ENCODE measurements around the gene EFCAB12. TPM values are rescaled to one million over a fixed set of nuclear protein-coding genes. Genes with fewer than 3 reads are reported as not detected.
"Not testable (repeated sequence)": the region's sequence is repeated elsewhere in the genome, so short reads cannot be mapped to it uniquely, and the experiment has no call there.

EFCAB12 gene
- total and polyA plus RNA-seq, 8 donors, result 0.47 to 5.7 (median 3.7) TPM

- no peak for DNase-seq
- Histone ChIP-seq H3K27me3 (no peaks in the 10 kb centered on the region), H3K27ac (no peak overlapping the region), H3K4me3 (no peak overlapping the region), H3K4me1 (no peaks in the 10 kb centered on the region), H3K9me3 (no peaks in the 10 kb centered on the region), H3K36me3 (no peaks in the 10 kb centered on the region)
- TF ChIP-seq, protein P1, sequence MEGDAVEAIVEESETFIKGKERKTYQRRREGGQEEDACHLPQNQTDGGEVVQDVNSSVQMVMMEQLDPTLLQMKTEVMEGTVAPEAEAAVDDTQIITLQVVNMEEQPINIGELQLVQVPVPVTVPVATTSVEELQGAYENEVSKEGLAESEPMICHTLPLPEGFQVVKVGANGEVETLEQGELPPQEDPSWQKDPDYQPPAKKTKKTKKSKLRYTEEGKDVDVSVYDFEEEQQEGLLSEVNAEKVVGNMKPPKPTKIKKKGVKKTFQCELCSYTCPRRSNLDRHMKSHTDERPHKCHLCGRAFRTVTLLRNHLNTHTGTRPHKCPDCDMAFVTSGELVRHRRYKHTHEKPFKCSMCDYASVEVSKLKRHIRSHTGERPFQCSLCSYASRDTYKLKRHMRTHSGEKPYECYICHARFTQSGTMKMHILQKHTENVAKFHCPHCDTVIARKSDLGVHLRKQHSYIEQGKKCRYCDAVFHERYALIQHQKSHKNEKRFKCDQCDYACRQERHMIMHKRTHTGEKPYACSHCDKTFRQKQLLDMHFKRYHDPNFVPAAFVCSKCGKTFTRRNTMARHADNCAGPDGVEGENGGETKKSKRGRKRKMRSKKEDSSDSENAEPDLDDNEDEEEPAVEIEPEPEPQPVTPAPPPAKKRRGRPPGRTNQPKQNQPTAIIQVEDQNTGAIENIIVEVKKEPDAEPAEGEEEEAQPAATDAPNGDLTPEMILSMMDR (IDR thresholded peaks at IDR 0.05), result no peak
- intact Hi-C loops (cut with DNase I), result no loop called here
- ATAC-seq, result no peak
Observed at GRCh38 chr3:129367821-129368220, 60.6 kb downstream of the EFCAB12 start.

- H3K4me3 ChIP-seq, result no peak overlapping the region
- TF ChIP-seq, protein P1 (IDR thresholded peaks at IDR 0.05), result no peak
- no peak overlapping the region for H3K27ac ChIP-seq
- no peaks in the 10 kb centered on the region for H3K9me3 ChIP-seq
- no peak for DNase-seq
- no peaks in the 10 kb centered on the region for H3K36me3 ChIP-seq
- no peaks in the 10 kb centered on the region for H3K27me3 ChIP-seq
- intact Hi-C loops (cut with DNase I), result no loop called here
- ATAC-seq, result no peak
- H3K4me1 ChIP-seq, result no peaks in the 10 kb centered on the region
Observed at GRCh38 chr3:129366312-129366831, 62.1 kb downstream of the EFCAB12 start.

- intact Hi-C loops (cut with DNase I), result no loop called here
- DNase-seq, result no peak
- no peaks in the 10 kb centered on the region for H3K36me3 ChIP-seq
- ATAC-seq, result no peak
- H3K4me1 ChIP-seq, result no peaks in the 10 kb centered on the region
- no peaks in the 10 kb centered on the region for H3K9me3 ChIP-seq
- no peak overlapping the region for H3K27ac ChIP-seq
- H3K27me3 ChIP-seq, result no peaks in the 10 kb centered on the region
- TF ChIP-seq, protein P1 (IDR thresholded peaks at IDR 0.05), result no peak
- no peak overlapping the region for H3K4me3 ChIP-seq
Observed at GRCh38 chr3:129365296-129366136, 62.9 kb downstream of the EFCAB12 start.

- DNase-seq; H3K27ac ChIP-seq; H3K4me3 ChIP-seq; intact Hi-C loops (cut with DNase I); H3K9me3 ChIP-seq; ATAC-seq; H3K4me1 ChIP-seq; H3K27me3 ChIP-seq; H3K36me3 ChIP-seq: not testable (repeated sequence)
Observed at GRCh38 chr3:129364811-129365210, 63.6 kb downstream of the EFCAB12 start.

- not testable (repeated sequence) for H3K36me3 ChIP-seq, DNase-seq
Observed at GRCh38 chr3:129363356-129363755, 65.1 kb downstream of the EFCAB12 start.

GRCh38 chr3:129360705-129361460 lies 67.6 kb downstream of the EFCAB12 start:
- TF ChIP-seq, protein P1 (IDR thresholded peaks at IDR 0.05), result no peak
- H3K9me3 ChIP-seq, result no peaks in the 10 kb centered on the region
- DNase-seq (no peak), ATAC-seq (no peak)
- intact Hi-C loops (cut with DNase I), result no loop called here
- no peak overlapping the region for H3K27ac ChIP-seq
- H3K4me1 ChIP-seq, result no peaks in the 10 kb centered on the region
- H3K27me3 ChIP-seq, result no peaks in the 10 kb centered on the region
- no peaks in the 10 kb centered on the region for H3K36me3 ChIP-seq
- no peak overlapping the region for H3K4me3 ChIP-seq

More at GRCh38 chr3:129363356-129363755, 65.1 kb downstream of the EFCAB12 start:
- H3K4me3 ChIP-seq; H3K4me1 ChIP-seq; intact Hi-C loops (cut with DNase I); H3K9me3 ChIP-seq; H3K27ac ChIP-seq; H3K27me3 ChIP-seq; ATAC-seq: not testable (repeated sequence)

Measured in left lung (tissue), 10 donors.